NCI-H146 treated with DMSO at 0.1 percent for 48 hours (cell line): Measurements from ENCODE around the gene CACNA2D2.

Experiments used
- DNase-seq: peaks from one replicate; lab custom pipeline; 2025; ENCODE audit not compliant: unreplicated experiment; lab: John Stamatoyannopoulos, UW

The CACNA2D2 gene

GRCh38 chr3:50430950-50431435 lies 72.4 kb downstream of the CACNA2D2 start:
- no peak for DNase-seq

DNA sequence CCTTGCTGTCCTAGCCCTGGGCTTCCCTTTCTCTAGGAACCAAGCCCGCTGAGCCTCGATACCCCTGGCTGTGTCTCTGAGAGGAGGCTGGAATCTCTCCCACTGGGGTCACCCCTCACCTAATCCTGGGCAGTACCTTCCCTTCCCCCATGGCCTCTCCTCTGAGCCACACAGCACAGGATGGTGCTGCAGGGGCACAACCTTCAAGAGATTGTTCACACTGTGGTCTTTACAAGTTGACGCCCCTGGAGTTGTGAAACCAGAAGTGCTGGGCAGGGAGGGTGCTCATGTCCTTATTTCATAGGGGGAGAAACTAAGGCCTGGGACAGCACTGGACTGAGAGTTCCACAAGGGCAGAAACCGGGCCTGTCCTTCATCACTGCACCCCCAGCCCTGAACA lies 73.2 kb downstream of the CACNA2D2 start:
- DNase-seq = no peak

- no peak for DNase-seq
Measured at GRCh38 chr3:50428007-50428633, 75.3 kb downstream of the CACNA2D2 start.

- DNase-seq = no peak
Measured at GRCh38 chr3:50427217-50427616, 76.2 kb downstream of the CACNA2D2 start.

DNA sequence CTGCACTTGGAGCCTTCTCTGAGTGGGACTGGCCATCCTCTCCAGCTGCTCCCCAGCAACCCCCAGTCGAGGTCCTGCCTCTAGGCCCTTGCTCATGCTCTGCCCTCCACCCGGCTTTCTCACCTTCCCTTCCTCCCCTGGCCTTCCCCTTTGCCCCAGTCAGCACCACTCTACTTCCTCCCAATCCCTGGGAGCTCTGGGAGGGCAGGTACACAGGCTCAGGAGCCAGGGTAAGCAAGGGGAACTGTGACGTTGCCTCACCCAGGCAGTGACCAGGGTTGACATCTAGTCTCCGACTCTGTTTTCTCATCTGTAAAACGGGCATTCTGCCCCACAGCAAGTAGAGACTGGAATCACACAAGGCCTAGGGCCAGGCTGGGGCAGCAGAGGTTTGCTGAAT lies 77.5 kb downstream of the CACNA2D2 start:
- DNase-seq = no peak

DNA sequence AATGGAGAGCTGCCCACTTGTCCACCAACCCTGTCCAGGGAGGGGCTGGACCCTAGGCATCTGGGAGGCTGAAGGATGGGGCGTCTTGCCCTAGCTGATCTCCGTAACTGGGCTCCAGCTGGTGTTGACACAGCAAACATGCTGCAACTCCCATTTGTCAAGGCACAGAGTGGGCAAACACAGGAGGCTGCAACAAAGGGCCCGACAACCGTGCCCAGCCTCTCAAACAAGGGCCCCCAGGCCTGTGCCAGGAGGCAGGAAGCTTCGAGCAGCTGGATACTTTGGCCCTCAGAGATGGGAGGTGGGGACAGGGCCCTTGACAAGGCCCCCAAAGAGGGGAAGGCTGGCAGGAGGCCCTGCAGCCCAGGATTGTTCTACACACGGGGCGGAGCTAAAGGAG lies 79.9 kb downstream of the CACNA2D2 start:
- peak; percentile 12 for DNase-seq

DNA sequence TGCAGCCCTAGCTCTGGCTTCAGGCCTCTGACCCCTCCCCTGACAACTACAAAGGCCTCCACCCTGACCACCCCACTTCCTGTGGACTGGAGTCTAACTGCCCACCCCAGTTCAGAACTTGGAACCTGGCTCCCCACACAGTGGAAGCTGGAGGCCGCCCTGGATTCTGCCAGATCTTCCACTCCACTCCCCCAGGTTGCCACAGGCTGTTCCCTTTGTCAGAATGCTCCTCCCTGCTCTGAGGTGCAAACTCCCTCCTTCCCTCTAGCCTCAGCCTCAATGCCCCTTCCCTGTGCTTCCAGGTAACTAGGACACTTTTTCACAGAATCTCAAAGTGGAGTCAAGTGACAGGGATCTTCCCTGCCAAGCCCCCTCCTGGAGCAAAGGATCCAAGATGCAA lies 81.3 kb downstream of the CACNA2D2 start:
- DNase-seq = no peak

GRCh38 chr3:50419595-50420370 lies 83.7 kb downstream of the CACNA2D2 start:
- DNase-seq = no peak

DNA sequence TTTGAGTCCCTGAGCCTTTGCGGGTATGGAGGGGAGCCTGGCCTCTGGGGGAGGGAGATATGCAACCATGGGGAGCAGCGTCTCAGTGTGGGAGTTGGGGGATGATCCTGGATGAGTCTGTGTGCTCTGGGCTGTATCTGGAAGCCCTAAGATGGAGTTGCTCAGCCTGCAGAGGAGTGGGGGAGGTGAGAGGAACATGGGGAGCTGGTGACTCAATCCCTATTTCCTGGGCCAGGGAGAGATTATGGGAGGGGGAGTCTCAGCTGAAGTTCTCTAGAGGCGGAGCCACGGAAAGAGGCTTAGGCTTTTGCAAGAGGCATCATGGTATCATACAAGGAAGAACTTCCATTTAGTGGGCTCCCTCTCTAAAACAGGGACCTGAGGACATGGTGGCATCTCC lies 84.6 kb downstream of the CACNA2D2 start:
- DNase-seq = no peak

DNA sequence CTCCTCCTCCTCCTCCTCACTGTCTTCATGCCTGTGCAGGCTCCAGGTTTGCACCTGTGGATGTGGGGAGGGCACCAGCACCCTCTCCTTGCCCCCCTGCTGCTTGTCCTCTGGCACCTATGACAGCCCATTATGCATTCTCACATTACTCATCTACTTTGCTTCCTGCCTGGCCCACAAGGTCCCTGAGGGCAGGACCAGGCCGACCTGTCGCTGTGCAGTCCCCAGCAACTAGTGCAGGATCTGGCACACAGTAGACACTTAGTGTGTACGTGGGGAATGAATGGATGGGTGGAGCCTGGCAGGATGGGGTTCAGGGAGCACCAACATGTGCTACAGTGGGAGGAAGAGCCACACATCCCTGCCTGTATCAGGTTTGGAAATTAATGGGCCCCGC lies 85.8 kb downstream of the CACNA2D2 start:
- no peak for DNase-seq

DNA sequence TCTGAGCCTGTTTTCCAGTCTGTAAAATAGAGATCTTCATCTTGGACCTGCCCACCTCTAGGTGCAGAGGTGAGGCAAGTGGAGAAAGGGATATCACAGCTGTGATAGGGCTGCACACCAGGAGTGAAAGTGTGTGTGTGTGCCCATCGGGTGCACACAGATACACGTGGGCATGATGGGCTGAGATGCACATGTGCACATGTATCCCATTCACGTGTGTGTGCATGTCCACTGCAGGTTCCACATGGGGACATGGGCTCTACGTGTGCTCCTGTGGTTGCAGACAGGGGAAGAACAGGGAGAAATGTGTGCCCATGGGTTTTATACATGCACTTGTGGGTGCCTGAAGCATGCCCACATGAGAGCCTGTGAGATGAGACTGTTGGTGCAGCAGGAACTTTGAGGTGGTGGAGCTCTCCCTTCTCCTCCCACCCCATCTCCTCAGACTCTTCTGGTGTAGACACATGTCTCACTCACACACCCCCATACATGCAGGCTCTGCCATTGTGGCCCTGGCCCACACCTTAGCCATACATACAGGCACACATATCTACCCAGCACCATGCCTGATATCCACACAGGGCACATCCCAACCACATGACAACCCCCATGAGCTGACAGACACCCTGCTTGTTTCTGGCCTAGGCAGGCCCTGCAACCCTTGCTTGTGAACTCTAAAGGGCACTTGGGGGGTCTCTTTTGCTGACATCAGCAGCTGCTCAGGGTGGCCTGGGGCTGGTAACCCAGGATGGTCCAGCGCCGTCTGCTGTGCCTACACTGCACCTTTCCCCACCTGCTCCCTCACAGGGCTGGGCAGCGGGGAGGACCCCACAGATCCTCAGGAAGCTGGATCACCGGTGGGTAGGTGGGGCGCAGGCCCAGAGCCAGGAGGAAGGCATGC lies 86.4 kb downstream of the CACNA2D2 start:
- no peak for DNase-seq

DNA sequence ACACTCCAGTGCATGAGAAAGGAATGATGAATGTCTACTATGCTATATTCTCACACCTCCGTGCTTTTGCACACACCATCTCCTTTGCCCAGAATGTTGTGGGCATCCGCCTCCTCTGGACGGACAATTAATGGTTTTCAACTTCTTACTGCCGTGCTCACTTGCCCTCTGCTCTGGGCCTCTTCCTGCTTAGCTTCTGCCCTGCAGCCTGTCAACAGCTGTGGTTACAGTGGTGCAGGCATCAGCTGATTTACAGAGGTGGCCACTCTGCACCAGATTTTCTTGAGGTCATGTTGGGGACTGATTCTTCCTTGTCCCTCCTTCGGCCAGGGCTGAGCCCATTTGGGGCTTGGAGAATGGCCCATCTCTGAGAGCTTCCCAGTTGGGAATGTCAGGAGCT lies 87.6 kb downstream of the CACNA2D2 start:
- no peak for DNase-seq

DNA sequence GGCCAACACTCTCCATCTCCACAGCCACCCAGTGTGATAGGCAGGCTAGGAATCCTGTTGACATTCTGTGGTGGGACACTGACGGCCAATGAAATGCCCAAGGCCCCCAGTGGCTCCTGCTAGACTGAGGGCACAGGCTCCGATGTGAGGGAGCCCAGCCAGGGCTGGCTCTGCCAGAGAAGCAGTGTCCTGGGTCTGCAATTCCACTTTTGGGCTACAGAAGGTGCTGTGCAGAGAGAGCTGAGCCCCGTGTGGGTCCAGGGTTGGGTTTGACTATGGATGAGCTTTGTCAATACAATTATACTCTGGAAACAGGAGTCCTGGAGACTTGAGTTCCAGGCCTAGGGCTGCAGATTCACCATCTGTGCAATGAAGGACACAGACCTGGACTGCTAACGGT lies 88.4 kb downstream of the CACNA2D2 start:
- DNase-seq = no peak

GRCh38 chr3:50414616-50415015 lies 88.8 kb downstream of the CACNA2D2 start:
- DNase-seq = no peak

- DNase-seq = no peak
Measured at GRCh38 chr3:50412231-50412754, 91.1 kb downstream of the CACNA2D2 start.

- no peak for DNase-seq
Measured at GRCh38 chr3:50411229-50411628, 92.2 kb downstream of the CACNA2D2 start.

DNA sequence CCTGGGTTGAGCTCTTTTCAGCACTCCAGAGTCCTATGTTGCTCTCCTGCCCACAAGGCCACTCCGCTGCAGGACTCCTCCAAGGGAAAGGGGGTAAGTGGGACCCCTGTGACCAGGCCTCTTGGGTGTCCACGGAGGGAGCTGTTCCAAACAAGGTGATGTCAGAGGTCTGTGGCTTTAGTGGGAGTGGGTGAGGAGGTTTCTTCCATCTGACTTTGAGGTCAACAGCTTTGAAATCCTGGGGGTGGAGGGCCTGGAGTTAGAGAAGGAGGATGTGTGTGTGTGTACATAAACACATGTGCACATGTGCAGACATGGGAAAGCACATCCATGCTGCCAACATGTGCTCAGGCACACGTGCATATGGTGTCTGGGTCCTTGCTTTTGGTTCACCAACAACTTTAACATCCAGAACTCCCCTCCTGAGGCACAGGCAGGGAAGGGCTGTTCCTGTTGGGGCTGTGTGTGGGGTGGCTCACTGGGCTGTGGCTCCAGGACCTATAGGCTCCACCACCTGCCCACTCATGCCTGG lies 92.8 kb downstream of the CACNA2D2 start:
- no peak for DNase-seq

DNA sequence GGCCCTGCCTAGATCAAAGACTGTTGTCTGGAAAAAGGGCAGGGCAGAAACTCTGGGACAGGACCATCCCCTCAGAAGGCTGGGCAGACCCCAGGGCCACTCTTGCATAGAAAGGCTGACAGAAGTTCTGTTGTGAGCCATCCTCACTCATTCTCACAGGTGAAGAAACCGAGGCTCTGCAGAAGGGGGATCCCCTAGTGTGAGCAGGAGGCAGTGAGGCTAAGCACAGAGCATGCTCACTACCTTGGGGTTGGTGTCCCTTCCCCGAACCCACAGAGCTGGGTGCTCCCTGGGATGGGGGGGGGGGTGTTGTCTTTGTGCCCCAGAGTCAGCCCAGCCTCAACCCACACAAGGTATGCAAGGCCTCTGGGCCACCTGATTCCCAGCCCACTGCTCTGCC lies 93.2 kb downstream of the CACNA2D2 start:
- DNase-seq = no peak

- DNase-seq = no peak
Measured at GRCh38 chr3:50408443-50408944, 94.9 kb downstream of the CACNA2D2 start.

GRCh38 chr3:50406487-50406886 lies 96.9 kb downstream of the CACNA2D2 start:
- DNase-seq = no peak

- DNase-seq = no peak
Measured at GRCh38 chr3:50405249-50405648, 98.2 kb downstream of the CACNA2D2 start.
